ENCODE measurements around the gene GRPR.
A peak's percentile ranks its signal among the peaks of the same experiment; 100 is the strongest.

The GRPR gene

GRCh38 chrX:16123222-16123786 is at the start of gene GRPR:
Gene GRPR (plus strand): TSS chrX:16123565. CDS start chrX:16123954, 389 bp downstream.
- peak in 1 of 2 donors; percentile 13 for DNase-seq (ENCODE audit: low read depth in 2 of 2)

GRCh38 chrX:16075087-16075486 is 48.3 kb upstream of the GRPR start:
- DNase-seq (ENCODE audit: low read depth in 2 of 2), result no peak

DNA sequence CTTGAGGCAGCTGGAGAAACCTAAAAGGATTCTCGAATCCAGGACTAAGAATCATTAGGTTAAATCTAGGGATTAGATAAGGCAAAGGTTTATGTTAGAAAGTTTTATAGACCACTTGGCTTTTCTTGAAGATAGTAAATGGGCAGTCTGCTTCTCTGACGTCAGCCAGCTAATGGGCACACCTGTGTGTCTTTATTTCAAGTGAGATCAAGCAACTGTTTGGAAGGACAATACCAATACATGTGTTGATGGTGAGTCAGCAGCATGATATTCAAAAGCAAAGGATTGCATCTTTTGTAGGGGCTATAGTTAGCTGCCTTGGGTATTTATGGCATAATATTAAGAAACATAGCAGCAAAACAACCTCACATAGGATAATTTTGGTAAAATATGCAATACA is 46.5 kb upstream of the GRPR start:
- no peak for DNase-seq (ENCODE audit: low read depth in 2 of 2)

- DNase-seq (ENCODE audit: low read depth in 2 of 2), result no peak
These were observed 45.6 kb upstream of the GRPR start for GRCh38 chrX:16077811-16078210.

DNA sequence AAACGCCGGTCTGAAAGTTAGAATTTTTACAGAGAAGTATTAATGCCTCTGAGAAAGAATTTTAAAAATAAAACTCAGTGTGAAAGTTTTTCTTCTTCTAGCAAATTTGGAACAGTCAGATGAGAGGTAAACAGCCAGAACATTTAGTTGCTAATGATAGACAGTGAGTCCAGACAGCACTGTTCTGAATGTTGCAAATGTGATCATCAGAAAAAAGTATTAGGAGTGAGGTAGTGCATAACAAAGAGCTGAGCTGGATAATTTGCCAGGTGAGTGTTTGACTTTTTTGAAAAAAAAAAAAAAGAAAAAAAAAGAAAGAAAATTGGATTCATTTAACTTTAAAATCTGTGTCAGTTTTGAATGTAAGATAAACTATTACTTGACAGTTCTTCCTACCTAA is 42.0 kb upstream of the GRPR start:
- no peak for DNase-seq (ENCODE audit: low read depth in 2 of 2)

- no peak for DNase-seq (ENCODE audit: low read depth in 2 of 2)
These were observed 40.8 kb upstream of the GRPR start for GRCh38 chrX:16082470-16083085.

GRCh38 chrX:16087076-16087475 is 36.3 kb upstream of the GRPR start:
- DNase-seq (ENCODE audit: low read depth in 2 of 2), result no peak

- DNase-seq (ENCODE audit: low read depth in 2 of 2), result no peak
These were observed 34.3 kb upstream of the GRPR start for GRCh38 chrX:16089086-16089485.

GRCh38 chrX:16096141-16096540 is 27.2 kb upstream of the GRPR start:
- DNase-seq (ENCODE audit: low read depth in 2 of 2), result no peak

DNA sequence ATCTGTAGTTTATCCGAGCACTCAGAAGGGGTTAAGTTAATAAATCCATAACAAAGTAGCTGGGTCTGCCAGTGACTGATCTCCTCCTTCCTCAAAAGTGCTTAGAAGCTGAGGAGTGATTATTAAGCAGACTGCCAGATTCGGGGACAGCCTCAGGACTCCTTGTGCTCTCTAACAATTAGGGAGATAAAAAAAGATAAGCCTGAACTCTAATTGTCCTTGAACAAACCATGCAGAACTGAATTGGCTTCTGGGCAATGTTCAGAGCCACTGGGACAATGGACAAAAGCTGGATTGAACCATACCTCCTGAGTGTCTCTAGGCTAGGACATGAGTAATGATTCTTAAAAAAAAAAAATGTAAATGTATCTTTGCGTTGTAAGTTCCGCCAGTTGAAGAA is 22.7 kb upstream of the GRPR start:
- no peak for DNase-seq (ENCODE audit: low read depth in 2 of 2)

- no peak for DNase-seq (ENCODE audit: low read depth in 2 of 2)
These were observed 21.8 kb upstream of the GRPR start for GRCh38 chrX:16101581-16101980.

DNA sequence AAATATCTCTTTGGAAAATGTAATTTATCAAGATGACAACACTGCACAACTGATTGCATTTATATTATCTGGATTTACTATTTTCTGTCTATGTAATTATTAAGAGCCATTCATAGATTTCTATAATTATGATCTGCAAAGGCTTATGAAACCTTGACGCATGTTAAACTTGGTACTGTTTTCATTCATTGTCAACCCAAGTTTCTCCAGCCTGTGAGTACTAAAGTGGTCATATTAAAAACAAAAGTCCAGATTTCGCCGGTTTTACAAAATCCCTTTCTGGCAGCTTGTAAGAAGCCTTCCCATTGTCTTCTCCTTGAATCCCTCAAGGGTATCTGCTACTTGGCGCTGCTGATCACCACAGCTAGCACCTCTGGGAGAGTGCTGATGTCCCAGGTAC is 19.7 kb upstream of the GRPR start:
- DNase-seq (ENCODE audit: low read depth in 2 of 2), result no peak

DNA sequence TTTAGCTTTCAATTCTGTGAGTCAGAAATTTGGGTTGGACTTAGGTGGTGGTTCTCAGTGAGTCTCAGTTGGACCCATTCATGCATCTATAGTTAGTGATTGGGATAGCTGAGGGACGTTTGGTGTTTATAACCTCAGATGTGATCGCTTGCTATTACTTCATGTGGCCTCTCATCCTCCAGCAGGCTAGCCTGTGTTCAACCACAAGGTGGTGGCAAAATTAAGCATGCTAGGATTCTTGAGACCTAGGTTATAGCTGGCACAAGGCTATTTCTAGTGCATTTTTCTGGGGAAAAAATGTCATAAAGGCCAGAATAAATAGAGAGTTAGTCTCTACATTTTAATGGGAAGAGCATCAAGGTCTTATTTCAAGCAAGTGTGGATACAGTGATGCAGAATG is 10.9 kb upstream of the GRPR start:
- DNase-seq (ENCODE audit: low read depth in 2 of 2), result no peak

DNA sequence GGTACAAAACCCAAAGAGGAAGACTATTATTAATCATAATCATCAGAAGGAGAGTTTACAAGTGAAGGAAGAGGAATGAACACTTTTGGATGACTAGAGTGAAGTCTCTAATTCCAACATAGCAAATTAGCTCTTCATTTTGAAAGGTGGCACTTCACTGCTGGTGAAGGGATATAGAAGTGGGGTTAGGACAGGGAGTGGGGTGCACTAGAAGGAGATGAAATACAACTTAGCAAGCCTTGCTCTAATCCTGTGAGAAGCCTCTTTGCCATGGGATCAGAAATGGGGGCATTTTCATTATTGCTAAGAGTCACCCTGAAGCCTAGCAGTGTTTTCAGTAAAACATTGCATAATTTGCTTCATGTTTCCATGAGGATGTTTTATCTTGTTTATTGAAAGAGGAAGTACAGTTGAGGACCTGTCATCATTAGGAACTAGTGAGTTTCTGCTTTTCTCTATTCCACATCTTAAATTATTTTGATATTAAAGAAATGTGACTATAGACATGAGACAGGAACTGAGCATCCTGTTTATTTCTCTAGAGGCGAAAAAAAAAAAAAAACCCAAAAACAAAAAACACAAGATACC is 9.3 kb upstream of the GRPR start:
- no peak for DNase-seq (ENCODE audit: low read depth in 2 of 2)

- no peak for DNase-seq (ENCODE audit: low read depth in 2 of 2)
These were observed 8.8 kb upstream of the GRPR start for GRCh38 chrX:16114611-16115010.

- DNase-seq (ENCODE audit: low read depth in 2 of 2), result no peak
These were observed 3.8 kb upstream of the GRPR start for GRCh38 chrX:16119353-16120220.

- DNase-seq (ENCODE audit: low read depth in 2 of 2), result no peak
These were observed 2.9 kb upstream of the GRPR start for GRCh38 chrX:16120431-16120830.

DNA sequence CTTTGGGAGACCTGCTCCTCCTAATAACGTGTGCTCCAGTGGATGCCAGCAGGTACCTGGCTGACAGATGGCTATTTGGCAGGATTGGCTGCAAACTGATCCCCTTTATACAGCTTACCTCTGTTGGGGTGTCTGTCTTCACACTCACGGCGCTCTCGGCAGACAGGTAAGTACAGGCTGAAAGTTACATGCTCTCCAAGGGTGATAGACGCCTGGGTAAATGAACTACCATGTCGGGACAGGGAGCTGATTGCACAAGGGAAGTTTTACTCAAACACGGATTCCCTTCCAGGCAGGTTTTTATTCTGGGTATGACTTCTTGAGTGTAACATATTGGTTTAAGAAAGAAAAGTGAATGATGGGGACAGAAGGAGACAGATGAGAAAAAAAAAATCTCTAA is 836 bp downstream of the GRPR start:
- no peak for DNase-seq (ENCODE audit: low read depth in 2 of 2)

DNA sequence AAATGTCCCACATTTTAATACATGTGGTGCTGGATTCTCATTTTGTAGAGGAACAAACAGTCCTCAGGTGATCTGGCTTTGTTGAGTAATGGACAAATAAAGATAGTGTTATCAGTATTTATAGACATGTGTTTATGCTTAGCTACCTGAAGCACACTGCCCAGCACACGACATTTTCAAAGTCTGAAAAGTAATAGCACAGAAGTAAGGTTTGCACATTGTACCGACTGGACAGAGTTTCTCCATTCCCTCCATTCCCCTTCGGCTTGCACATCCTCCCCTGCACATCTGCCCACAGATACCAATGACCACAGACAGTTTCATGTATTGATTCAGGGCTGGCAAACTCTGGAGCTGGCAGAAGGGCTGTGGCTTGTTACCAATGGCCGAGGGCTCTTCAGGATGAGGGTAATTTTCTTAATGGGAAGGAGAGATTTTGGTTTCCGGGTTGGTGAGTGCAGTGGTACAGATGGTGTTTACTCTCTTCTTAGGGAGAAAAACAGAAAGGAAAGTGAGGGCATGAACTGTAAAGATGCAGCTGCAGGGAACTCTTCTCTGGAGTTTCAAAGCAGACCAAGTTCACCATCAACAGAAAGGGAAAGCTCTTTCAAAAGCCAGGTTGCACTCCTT is 2.3 kb downstream of the GRPR start:
- DNase-seq (ENCODE audit: low read depth in 2 of 2), result no peak

- DNase-seq (ENCODE audit: low read depth in 2 of 2), result no peak
These were observed 7.3 kb downstream of the GRPR start for GRCh38 chrX:16130707-16131106.

DNA sequence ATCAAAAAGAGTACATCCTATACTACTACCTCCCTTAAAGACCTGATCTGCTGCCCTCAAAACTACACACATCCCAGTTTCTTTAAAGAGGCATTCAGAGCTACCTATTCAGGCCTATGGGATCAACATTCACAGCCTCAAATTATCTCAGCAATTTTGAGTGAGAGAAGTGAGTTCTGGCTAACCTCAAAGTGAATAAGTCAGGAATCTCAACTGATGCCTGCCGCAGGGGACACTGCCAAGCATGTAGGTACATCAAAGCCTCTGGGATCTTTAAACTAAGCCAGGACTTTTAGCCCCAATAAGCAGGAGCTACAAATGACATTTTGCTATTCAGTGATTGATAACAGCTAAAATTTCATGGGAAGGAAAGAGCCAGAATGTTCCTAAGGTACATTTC is 11.6 kb downstream of the GRPR start:
- no peak for DNase-seq (ENCODE audit: low read depth in 2 of 2)

- DNase-seq (ENCODE audit: low read depth in 2 of 2), result no peak
These were observed 12.7 kb downstream of the GRPR start for GRCh38 chrX:16136080-16136479.
